Stimulated activated CD8-positive, alpha-beta memory T cell treated with anti-CD3 and anti-CD28 coated beads, Interleukin-12 subunit alpha, Interleukin-12 subunit beta, amount 100 ng/mL, for 24 hours (primary cell): ENCODE results near the gene TECPR2.

Source experiments
- DNase-seq: peaks from one replicate; pipeline ENCODE4 v3.0.0-alpha.2; 2020; ENCODE audit errors: extremely low read depth

Gene TECPR2

GRCh38 chr14:102374264-102374663 lies 11.5 kb downstream of the TECPR2 start:
- DNase-seq, result no peak

- DNase-seq, result no peak
These were observed 12.4 kb downstream of the TECPR2 start for GRCh38 chr14:102375119-102375518.

DNA sequence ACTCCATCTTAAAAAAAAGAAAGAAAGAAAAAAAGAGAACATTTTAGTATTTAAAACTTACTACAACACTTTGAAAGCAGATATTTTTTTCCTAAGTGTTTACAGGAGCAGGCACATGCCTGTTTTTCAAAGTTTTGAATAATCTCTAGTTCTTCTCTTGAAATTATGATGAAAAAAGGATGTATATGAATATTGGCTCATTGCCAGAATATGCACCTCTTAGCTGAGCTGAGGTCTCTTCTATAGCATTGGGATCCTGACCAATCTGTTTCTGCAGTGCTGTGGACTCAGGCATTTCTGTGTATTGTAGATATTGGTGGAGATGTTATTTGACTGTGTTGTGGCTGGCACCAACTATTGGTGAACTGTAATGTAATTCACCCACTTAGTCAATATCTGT lies 15.0 kb downstream of the TECPR2 start:
- no peak for DNase-seq

- no peak for DNase-seq
These were observed 16.1 kb downstream of the TECPR2 start for GRCh38 chr14:102378830-102379229.

- no peak for DNase-seq
These were observed 24.3 kb downstream of the TECPR2 start for GRCh38 chr14:102387086-102387485.

- no peak for DNase-seq
These were observed 26.5 kb downstream of the TECPR2 start for GRCh38 chr14:102389246-102389645.

- no peak for DNase-seq
These were observed 27.5 kb downstream of the TECPR2 start for GRCh38 chr14:102390064-102390855.

- DNase-seq, result no peak
These were observed 29.8 kb downstream of the TECPR2 start for GRCh38 chr14:102392506-102392905.

DNA sequence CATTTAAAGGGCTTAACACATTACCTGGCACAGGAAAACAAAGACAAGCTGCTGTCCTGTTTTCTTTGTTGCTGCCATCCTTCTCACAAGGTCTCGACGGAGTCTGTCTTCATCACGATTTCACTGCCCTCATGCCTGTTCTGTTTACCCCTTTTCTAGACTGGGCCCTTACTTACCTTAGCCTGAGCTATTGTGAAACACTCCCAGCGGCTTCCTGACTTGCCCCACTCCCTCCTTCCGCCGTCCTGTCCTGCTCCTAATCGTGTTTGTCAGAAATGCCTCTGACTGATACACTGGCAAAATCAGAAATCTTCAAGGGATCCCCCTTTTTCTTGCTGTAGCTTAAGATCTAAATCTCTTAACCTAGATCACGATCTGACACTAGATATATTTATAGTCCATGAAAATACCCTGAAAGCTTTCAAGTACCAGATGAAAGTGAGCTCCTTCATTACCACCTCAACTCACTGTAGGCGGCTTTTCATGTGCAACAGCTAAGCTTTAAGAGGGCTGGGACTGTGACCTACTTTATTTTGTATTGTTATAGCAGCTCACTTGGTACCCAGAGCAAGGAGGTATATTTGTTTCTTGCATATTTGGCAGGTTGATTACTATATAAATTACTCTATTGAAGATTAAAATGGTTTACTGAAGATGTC lies 32.1 kb downstream of the TECPR2 start:
- DNase-seq, result no peak

DNA sequence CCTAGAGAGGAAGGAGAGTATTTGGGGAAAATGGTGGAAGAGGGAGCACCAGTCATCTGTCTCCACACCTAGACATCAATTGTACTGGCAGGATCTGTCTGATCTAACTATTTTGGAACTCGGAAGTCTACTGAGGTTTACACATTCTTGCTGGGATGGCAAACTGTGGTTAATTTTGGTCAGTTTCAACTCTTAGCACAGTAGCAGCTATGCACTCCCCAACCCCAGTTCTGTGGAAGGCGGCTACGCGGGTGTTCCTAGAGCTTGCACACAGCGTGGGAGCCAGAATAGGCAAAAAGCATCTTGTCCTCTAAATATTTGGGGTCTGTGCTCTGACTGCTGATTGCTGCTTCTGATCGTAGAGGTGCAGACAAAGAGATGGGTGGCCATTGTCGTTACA lies 33.8 kb downstream of the TECPR2 start:
- DNase-seq, result no peak

- no peak for DNase-seq
These were observed 40.3 kb downstream of the TECPR2 start for GRCh38 chr14:102403028-102403427.

DNA sequence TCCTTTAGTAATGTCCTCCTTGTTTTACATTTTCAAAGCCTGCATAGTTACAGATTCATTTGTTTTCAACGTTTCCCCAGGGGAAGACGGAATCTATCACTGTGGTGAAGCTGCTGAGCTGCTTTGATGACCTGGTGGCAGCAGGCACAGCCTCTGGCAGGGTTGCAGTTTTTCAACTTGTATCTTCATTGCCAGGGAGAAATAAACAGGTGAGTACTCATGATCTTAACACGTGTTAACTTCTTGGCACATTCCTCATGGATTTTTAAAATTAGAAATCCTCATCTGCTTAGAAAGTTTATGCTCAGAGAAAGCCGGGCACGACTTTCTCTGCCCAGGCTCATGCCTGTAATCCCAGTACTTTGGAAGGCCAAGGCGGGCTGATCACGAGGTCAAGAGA lies 44.5 kb downstream of the TECPR2 start:
- no peak for DNase-seq

GRCh38 chr14:102408724-102409123 lies 46.0 kb downstream of the TECPR2 start:
- DNase-seq, result no peak

DNA sequence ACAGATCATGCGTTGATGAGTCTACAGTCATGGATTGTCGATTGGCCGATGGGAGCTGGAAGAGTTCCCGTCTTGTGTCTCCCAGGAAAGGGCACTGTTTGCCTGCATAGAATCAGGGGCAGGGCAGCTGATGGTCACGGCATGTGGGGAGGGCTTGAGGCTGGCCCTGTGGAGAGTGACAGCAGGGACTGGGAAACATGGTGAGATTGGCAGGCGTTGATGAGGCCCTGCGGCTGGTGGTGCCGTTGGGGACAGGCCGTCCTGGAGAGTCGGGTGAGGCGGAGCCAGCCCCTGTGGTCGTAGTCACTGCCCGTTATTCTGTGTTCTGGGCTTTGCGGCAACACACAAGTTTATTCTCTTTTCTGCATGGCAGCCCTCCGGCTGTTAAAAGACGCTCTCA lies 52.9 kb downstream of the TECPR2 start:
- DNase-seq, result no peak

DNA sequence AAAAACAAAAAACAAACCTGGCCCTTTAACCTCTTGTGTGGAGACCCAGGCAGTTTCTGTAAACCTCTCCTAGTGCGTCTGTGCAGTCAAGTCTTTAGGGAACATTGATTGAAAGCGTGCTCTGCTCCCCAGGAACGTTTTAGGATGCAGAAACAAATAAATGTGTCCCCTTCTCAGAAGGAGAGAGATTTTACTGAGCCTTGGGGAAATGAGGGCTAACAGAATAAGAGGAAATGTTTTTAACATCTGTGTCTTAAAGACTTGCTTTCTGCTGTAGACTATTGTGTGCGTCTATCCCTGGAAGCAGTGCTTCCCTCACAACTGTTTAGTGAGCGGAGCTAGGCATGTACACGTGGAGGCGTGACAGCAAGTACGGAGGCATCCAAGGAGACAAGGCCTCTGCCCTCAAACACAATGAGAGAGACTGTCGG lies 54.3 kb downstream of the TECPR2 start:
- no peak for DNase-seq

DNA sequence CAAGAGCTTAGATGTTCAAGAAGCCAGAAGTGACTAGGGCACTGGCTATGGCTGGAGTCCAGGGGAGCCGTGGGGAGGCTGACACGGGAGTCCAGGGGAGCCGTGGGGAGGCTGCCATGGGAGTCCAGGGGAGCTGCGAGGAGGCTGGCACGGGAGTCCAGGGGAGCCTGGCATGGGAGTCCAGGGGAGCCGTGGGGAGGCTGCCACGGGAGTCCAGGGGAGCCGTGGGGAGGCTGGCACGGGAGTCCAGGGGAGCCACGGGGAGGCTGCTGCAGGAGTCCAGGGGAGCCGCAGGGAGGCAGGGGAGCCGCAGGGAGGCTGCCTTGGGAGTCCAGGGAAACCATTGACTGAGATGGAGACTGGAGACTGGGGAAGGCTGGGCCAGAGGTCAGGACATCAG lies 54.9 kb downstream of the TECPR2 start:
- DNase-seq, result no peak

- DNase-seq, result no peak
These were observed 55.6 kb downstream of the TECPR2 start for GRCh38 chr14:102418169-102418852.

- DNase-seq, result no peak
These were observed 56.1 kb downstream of the TECPR2 start for GRCh38 chr14:102418853-102419240.

DNA sequence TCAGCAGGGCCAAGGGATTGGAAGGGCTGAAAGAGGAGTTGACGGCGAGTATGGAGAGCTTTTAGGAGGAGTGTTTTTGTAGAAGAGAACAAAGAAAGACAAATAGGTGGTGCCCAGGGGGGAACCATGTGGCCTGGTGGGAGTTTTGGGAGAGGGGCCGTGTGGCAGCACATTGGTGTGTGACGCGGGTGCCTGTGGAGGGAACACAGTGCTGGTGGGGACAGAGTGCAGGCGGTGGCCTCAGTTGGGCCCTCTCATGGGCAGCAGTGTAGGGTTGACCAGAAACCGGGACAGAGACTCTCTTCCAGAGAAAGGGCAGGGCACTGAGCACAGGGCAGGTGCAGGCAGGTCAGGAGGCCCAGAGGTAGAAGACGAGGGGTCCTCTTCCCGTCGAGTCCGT lies 56.5 kb downstream of the TECPR2 start:
- no peak for DNase-seq

DNA sequence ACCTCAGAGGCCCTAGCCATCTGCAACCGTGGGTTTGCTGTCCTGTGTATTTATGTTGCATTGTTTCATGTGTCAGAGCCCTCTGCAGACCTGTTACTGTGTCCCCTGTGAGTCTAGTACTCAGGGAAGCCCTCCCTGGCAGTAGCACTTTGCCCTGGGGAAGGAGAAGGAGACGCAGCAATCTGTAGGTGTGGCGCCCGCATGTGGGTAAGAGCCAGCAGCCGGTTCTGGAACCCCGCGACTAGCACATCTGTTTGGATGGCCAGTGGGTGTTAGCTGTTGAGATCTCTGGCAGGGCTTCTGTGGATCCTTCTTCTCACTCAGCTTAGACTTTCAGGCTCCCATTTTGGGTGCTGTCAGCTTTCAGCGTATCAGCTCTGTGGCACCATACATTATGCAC lies 57.0 kb downstream of the TECPR2 start:
- no peak for DNase-seq

- DNase-seq, result no peak
These were observed 58.8 kb downstream of the TECPR2 start for GRCh38 chr14:102421411-102422057.

DNA sequence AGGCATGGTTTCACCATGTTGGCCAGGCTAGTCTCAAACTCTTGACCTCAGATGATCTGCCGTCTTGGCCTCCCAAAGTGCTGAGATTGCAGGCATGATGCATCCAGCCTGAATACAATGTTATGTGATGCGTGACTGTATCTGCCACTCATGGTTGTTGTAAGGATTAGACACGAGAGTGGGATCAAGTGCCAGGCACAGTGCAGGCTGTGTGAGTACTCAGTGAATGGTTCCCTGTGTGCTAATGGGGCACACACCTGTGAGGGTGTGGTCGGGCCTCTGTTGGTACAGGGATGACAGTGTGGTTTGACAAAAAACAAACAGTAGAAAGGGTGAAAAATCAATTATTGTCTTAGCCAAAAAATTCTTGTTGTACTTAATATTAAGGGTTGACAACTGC lies 61.8 kb downstream of the TECPR2 start:
- DNase-seq, result no peak
